ENCODE results near the gene GDPGP1. TPM values are rescaled to one million over a fixed set of nuclear protein-coding genes. Genes with fewer than 3 reads are reported as not detected.

GDPGP1 gene
- total and polyA plus RNA-seq, 2 experiments from 2014 or later, result 0.61 to 3.8 TPM

DNA sequence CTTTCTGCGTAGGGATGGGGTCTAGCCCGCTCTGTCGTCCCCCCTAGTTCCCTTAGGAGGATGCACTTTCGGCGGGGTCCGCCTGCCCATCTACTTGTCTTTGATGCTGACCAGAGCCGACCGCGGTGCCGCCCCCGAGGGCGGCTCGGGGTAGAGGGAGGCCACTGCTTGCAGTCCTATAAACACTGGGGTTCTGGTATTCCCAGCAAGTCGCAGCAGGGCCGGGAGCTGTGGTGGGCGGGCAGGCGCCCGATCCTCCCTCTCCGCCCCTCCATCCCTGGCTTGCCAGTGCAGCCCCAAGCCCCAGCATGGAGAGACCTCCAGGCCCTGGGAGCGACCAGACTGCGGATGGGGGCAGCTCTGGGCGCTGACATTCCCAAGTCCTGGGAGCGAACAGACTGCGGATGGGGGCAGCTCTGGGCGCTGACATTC, 32.0 kb upstream of the GDPGP1 start:
- peaks cover 9% of the 10 kb centered on the region for H3K27me3 Mint-ChIP-seq (ENCODE audit: insufficient read depth, low read depth, poor library complexity)
- ATAC-seq, result peak; percentile 38
- peak overlapping the region; percentile 81; the same call in 1 of the 2 replicates for H2AFZ ChIP-seq

More for the DNA sequence above, 32.0 kb upstream of the GDPGP1 start:
- no peaks in the 10 kb centered on the region for H3K9me2 ChIP-seq (ENCODE audit: insufficient read depth)
- peaks cover 18% of the 10 kb centered on the region for H3K4me1 Mint-ChIP-seq
- DNase-seq (ENCODE audit: low spot score), result peak; percentile 52
- peaks cover 5% of the 10 kb centered on the region; the same call in 1 of the 3 replicates for H3K36me3 Mint-ChIP-seq (ENCODE audit: low read depth)
- H3K36me3 ChIP-seq (ENCODE audit: insufficient read depth), result no peaks in the 10 kb centered on the region
- H3K4me3 Mint-ChIP-seq, result peak overlapping the region; percentile 81
- H3K4me1 ChIP-seq (ENCODE audit: insufficient read depth), result peaks cover 14% of the 10 kb centered on the region
- H3K79me2 ChIP-seq (replicated peaks; ENCODE audit: insufficient read depth), result peaks cover 32% of the 10 kb centered on the region
- no peak overlapping the region for H3K27ac ChIP-seq (ENCODE audit: low read depth)
- H3K9me3 Mint-ChIP-seq, result no peaks in the 10 kb centered on the region
- H3K4me2 ChIP-seq, result peak overlapping the region; percentile 99
- H4K20me1 ChIP-seq (replicated peaks; ENCODE audit: insufficient read depth), result peaks cover 15% of the 10 kb centered on the region
- peaks cover 7% of the 10 kb centered on the region; the same call in 1 of the 2 replicates for H3F3A ChIP-seq (replicated peaks; ENCODE audit: low read depth)
- no peaks in the 10 kb centered on the region for H3K27me3 ChIP-seq (ENCODE audit: insufficient read depth)
- TF ChIP-seq ZNF331 (CRISPR knock-in tag; IDR thresholded peaks at IDR 0.05; ENCODE audit: low read depth) (no peak), JUNB (IDR thresholded peaks at IDR 0.05; ENCODE audit: unreplicated experiment) (no peak), CREB1 (CRISPR knock-in tag; IDR thresholded peaks at IDR 0.05; ENCODE audit: low read depth) (no peak), NANOG (IDR thresholded peaks at IDR 0.05; ENCODE audit: borderline replicate concordance) (no peak), ZNF114 (CRISPR knock-in tag; IDR thresholded peaks at IDR 0.05) (no peak), STAT1 (IDR thresholded peaks at IDR 0.05; ENCODE audit: unreplicated experiment) (no peak), EZH2 (IDR thresholded peaks at IDR 0.05; ENCODE audit: low read depth, unreplicated experiment) (no peak)
- TF ChIP-seq, protein P1, sequence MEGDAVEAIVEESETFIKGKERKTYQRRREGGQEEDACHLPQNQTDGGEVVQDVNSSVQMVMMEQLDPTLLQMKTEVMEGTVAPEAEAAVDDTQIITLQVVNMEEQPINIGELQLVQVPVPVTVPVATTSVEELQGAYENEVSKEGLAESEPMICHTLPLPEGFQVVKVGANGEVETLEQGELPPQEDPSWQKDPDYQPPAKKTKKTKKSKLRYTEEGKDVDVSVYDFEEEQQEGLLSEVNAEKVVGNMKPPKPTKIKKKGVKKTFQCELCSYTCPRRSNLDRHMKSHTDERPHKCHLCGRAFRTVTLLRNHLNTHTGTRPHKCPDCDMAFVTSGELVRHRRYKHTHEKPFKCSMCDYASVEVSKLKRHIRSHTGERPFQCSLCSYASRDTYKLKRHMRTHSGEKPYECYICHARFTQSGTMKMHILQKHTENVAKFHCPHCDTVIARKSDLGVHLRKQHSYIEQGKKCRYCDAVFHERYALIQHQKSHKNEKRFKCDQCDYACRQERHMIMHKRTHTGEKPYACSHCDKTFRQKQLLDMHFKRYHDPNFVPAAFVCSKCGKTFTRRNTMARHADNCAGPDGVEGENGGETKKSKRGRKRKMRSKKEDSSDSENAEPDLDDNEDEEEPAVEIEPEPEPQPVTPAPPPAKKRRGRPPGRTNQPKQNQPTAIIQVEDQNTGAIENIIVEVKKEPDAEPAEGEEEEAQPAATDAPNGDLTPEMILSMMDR (conservative IDR thresholded peaks at IDR 0.05; ENCODE audit: low read depth in 2 of 2), result no peak
- TF ChIP-seq, protein P2, sequence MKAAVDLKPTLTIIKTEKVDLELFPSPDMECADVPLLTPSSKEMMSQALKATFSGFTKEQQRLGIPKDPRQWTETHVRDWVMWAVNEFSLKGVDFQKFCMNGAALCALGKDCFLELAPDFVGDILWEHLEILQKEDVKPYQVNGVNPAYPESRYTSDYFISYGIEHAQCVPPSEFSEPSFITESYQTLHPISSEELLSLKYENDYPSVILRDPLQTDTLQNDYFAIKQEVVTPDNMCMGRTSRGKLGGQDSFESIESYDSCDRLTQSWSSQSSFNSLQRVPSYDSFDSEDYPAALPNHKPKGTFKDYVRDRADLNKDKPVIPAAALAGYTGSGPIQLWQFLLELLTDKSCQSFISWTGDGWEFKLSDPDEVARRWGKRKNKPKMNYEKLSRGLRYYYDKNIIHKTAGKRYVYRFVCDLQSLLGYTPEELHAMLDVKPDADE (IDR thresholded peaks at IDR 0.05), result no peak
- TF ChIP-seq, protein P3, sequence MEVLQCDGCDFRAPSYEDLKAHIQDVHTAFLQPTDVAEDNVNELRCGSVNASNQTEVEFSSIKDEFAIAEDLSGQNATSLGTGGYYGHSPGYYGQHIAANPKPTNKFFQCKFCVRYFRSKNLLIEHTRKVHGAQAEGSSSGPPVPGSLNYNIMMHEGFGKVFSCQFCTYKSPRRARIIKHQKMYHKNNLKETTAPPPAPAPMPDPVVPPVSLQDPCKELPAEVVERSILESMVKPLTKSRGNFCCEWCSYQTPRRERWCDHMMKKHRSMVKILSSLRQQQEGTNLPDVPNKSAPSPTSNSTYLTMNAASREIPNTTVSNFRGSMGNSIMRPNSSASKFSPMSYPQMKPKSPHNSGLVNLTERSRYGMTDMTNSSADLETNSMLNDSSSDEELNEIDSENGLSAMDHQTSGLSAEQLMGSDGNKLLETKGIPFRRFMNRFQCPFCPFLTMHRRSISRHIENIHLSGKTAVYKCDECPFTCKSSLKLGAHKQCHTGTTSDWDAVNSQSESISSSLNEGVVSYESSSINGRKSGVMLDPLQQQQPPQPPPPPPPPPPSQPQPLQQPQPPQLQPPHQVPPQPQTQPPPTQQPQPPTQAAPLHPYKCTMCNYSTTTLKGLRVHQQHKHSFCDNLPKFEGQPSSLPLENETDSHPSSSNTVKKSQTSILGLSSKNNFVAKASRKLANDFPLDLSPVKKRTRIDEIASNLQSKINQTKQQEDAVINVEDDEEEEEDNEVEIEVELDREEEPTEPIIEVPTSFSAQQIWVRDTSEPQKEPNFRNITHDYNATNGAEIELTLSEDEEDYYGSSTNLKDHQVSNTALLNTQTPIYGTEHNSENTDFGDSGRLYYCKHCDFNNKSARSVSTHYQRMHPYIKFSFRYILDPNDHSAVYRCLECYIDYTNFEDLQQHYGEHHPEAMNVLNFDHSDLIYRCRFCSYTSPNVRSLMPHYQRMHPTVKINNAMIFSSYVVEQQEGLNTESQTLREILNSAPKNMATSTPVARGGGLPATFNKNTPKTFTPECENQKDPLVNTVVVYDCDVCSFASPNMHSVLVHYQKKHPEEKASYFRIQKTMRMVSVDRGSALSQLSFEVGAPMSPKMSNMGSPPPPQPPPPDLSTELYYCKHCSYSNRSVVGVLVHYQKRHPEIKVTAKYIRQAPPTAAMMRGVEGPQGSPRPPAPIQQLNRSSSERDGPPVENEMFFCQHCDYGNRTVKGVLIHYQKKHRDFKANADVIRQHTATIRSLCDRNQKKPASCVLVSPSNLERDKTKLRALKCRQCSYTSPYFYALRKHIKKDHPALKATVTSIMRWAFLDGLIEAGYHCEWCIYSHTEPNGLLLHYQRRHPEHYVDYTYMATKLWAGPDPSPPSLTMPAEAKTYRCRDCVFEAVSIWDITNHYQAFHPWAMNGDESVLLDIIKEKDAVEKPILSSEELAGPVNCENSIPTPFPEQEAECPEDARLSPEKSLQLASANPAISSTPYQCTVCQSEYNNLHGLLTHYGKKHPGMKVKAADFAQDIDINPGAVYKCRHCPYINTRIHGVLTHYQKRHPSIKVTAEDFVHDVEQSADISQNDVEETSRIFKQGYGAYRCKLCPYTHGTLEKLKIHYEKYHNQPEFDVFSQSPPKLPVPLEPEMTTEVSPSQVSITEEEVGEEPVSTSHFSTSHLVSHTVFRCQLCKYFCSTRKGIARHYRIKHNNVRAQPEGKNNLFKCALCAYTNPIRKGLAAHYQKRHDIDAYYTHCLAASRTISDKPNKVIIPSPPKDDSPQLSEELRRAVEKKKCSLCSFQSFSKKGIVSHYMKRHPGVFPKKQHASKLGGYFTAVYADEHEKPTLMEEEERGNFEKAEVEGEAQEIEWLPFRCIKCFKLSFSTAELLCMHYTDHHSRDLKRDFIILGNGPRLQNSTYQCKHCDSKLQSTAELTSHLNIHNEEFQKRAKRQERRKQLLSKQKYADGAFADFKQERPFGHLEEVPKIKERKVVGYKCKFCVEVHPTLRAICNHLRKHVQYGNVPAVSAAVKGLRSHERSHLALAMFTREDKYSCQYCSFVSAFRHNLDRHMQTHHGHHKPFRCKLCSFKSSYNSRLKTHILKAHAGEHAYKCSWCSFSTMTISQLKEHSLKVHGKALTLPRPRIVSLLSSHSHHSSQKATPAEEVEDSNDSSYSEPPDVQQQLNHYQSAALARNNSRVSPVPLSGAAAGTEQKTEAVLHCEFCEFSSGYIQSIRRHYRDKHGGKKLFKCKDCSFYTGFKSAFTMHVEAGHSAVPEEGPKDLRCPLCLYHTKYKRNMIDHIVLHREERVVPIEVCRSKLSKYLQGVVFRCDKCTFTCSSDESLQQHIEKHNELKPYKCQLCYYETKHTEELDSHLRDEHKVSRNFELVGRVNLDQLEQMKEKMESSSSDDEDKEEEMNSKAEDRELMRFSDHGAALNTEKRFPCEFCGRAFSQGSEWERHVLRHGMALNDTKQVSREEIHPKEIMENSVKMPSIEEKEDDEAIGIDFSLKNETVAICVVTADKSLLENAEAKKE (CRISPR knock-in tag; IDR thresholded peaks at IDR 0.05), result no peak
- TF ChIP-seq, protein P4, sequence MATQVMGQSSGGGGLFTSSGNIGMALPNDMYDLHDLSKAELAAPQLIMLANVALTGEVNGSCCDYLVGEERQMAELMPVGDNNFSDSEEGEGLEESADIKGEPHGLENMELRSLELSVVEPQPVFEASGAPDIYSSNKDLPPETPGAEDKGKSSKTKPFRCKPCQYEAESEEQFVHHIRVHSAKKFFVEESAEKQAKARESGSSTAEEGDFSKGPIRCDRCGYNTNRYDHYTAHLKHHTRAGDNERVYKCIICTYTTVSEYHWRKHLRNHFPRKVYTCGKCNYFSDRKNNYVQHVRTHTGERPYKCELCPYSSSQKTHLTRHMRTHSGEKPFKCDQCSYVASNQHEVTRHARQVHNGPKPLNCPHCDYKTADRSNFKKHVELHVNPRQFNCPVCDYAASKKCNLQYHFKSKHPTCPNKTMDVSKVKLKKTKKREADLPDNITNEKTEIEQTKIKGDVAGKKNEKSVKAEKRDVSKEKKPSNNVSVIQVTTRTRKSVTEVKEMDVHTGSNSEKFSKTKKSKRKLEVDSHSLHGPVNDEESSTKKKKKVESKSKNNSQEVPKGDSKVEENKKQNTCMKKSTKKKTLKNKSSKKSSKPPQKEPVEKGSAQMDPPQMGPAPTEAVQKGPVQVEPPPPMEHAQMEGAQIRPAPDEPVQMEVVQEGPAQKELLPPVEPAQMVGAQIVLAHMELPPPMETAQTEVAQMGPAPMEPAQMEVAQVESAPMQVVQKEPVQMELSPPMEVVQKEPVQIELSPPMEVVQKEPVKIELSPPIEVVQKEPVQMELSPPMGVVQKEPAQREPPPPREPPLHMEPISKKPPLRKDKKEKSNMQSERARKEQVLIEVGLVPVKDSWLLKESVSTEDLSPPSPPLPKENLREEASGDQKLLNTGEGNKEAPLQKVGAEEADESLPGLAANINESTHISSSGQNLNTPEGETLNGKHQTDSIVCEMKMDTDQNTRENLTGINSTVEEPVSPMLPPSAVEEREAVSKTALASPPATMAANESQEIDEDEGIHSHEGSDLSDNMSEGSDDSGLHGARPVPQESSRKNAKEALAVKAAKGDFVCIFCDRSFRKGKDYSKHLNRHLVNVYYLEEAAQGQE (IDR thresholded peaks at IDR 0.05; ENCODE audit: unreplicated experiment), result no peak
- H3K4me3 ChIP-seq, result peak overlapping the region; percentile 98
- peak overlapping the region; percentile 59; the same call in 1 of the 2 replicates for H3K27ac Mint-ChIP-seq
